GM23338 (cell line): Measurements from ENCODE around the gene TMEM43.

Source experiments
- CTCF ChIP-seq, 2 experiments: fragments of 200-600 bp in 1 of 2; sonication (generic) in 1 of 2; conservative IDR thresholded peaks; 2 replicates each; pipeline versions ENCODE4 v1.5.1 to v1.6.1; 2016 to 2017; ENCODE audit warnings: antibody characterized with exemption in 2 of 2, low read depth in 2 of 2, mild to moderate bottlenecking in 2 of 2, moderate library complexity in 1 of 2
- JUNB ChIP-seq: IDR thresholded peaks from one replicate; pipeline ENCODE4 v1.6.1; 2016; ENCODE audit warnings: antibody characterized with exemption; ENCODE audit not compliant: unreplicated experiment
- POLR2AphosphoS5 ChIP-seq: IDR thresholded peaks from 2 replicates; pipeline ENCODE4 v1.6.1; 2016; ENCODE audit warnings: antibody characterized with exemption, low read depth

GRCh38 chr3:14177580-14178246 is 52.9 kb downstream of the TMEM43 start:
- no peak for TF ChIP-seq CTCF (conservative IDR thresholded peaks at IDR 0.05; ENCODE audit: low read depth in 2 of 2)
- no peak for TF ChIP-seq POLR2AphosphoS5
- no peak for TF ChIP-seq JUNB
